ENCODE measurements around the gene KRTAP13-4.

GRCh38 chr21:30480145-30480544 is 50.1 kb downstream of the KRTAP13-4 start, which contains the start of gene KRTAP19-1:
- TF ChIP-seq CTCF (conservative IDR thresholded peaks at IDR 0.05 in 1 of 2, IDR thresholded peaks at IDR 0.05 in 1 of 2; ENCODE audit: low read depth in 1 of 2, low read length in 2 of 2) (no peak), EZH2 (IDR thresholded peaks at IDR 0.05; ENCODE audit: low read length, missing control alignments) (no peak)

Measured in fibroblast of lung (primary cell).